Measurements from ENCODE around the gene UBR4. TPM values are rescaled to one million over a fixed set of nuclear protein-coding genes. Genes with fewer than 3 reads are reported as not detected.

UBR4 gene
- total RNA-seq, 1 donor from 2014 or later = 124 TPM

DNA sequence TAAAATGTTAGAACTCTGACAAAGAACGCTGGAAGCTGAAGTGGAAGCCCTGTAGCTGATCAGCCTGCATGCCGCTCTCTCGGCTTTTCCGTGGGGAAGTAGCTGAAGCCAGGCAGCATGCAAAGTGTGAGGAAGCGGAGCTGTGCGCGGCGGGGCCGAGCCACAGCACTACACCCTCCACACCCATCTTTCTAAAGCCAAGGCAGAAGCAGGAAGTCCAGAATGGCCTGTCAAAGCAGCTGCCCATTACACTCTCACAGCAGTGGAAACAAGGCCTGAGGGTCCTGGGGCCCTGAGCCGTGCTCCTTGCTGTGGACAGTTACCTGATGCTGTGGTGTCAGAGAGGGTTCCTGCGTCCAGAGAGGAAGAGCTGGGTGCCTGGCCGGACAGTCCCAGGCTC lies 69.6 kb downstream of the UBR4 start:
- no peak for DNase-seq (ENCODE audit: low spot score)

DNA sequence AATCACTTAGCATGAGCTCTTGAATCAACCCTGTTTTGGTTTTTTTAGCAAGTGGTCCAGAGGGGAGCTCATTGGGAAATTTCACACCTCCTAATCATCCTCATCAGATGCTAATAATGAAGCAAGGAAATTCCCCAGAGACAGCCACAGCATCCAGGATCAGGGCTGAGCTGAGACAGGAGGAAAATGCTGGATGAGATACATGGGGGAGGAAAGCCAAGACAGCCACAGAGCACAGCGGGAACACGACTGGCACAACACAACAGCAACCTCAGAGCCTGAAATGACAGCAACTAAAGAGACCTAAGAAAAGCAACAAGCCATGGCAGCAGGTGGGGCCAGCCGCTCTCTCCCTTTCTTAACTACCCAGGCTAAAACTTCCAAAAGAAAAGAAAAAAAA lies 70.4 kb downstream of the UBR4 start:
- DNase-seq (ENCODE audit: low spot score) = no peak

DNA sequence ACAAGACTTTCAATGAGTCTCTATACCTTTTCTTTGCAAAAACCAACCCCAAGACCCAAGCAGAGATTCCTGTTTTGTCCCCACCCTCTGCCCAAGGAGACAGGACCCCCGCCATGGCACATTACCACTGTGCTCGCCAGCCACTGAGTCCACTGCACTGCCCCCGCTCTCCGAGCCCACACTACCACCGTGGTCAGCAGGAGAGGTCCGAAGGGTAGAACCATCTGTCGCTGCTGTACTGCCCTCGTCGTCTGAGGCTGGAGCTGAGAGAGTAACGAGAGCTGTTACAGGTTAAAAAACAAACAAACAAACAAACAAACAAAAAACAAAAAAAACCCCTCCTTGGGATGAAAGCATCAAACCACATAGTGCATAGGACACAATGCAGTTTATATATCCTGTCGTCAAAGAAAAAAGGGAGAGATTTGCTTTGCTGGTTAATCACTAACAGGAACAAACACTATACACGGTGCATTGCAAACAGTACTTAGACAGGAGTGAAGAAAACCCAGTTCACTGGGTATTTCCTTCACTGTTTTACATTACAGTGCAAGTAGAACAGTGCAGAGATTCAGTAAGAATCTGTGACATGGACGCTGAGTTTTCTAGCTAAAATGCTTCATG lies 71.0 kb downstream of the UBR4 start:
- no peak for DNase-seq (ENCODE audit: low spot score)

DNA sequence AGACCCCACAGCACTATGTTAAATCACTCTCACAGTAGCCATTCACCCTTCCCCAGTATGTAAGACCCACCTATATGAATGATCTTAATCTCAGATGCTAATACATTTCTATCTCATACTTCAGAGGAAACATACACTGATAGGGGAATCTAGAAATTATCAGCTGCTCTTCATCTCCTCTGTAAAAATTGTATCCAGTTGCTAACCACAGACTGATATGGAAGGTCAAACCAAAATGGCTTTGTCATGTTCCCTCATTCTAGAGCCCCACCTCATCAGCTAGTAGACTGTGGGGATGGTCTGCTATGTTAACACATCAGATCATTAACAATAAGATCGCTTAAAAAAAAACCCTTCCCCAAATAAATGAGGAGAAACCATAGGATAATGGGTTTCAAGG lies 71.7 kb downstream of the UBR4 start:
- no peak for DNase-seq (ENCODE audit: low spot score)

DNA sequence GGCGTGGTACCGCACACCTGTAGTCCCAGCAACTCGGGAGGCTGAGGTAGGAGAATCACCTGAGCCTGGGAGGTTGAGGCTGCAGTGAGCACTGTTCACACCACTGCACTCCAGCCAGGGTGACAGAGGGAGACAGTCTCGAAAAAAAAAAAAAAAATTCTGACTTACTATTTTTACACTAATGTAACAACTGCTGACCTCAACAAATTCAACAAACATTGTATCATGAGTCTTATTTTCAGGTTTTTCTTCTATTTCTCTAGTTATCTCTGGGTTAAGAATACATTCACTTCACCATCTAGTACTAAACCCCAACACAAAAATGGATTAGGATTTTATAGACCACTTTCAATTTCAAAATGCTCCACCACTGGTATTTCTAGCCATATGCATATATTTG lies 72.9 kb downstream of the UBR4 start:
- no peak for DNase-seq (ENCODE audit: low spot score)

DNA sequence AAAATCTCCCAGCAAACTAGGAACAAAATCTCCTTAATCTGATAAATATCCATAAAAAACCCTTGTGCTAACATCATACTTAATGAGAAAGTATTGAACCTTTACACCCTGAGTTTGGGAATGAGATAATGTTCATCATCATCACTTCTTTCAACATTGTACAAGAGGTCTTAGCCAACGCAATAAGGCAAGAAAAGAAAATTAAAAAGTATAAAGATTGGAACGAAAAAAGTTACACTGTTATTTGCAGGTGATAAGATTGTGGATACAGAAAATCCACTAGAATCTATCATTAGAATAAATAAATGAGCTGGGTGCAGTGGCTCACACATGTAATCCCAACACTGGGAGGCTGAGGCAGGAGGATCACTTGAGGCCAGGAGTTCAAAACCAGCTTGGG lies 76.7 kb downstream of the UBR4 start:
- DNase-seq (ENCODE audit: low spot score) = no peak

DNA sequence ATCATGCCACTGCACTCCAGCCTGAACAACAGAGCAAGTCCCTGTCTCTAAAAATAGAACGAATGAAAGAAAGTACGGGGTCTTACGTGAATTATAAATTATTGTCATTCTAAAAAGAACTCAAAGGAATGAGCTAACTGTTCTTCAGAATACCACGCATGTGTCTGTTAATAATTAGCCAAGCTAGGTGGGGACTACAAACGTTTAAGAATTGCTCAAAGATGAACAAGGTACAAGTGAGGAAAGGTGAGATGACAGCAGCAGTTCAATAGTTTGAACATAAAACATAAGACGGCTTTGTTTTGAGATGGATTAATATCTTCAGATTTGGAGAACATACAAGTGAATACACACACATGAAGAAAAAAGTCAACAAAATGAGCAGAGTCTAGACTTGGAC lies 79.6 kb downstream of the UBR4 start:
- DNase-seq (ENCODE audit: low spot score) = no peak

DNA sequence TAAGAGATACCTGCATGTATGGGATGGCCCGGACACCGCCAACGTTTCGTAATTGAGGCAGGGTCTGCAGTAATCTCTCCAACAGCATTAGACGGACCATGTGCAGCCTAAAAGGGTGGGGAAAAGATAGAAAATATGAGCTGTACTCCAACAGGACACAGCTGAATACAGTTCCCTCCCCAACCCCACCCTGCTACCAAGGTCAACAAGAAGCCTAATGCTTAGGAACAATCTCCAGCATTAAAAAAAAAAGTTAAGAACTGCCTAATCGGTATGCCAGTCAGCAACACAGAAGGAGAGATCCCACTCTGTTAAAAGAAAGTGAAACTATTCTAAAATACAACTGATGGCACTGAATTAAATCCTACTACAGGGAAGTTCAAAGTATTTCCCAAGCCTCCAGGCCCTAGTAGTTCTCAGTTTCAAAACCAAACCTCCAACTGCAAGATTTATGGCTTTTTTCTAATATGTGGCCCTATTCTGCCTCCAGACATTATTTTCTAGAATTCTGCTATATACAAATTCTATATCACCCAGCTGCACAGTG lies 81.0 kb downstream of the UBR4 start:
- no peak for DNase-seq (ENCODE audit: low spot score)

DNA sequence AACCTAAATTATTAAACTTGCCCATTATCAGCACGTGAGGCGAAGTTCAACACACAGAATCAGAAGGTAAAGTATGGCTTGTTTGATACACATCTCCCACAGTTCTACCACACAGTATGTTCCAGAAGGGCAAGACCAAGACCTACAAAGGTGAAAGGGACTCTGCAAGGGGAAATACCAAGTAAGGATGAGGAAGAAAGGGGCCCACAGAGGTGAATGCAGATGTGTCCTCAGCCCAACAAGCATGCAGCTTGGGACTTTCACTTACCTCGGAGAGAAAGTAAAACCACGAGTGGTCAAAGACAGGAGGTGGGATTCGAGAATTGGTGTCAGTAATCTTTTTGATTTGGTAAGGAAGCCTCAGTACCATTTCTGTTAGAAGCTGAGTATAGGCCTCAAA lies 85.8 kb downstream of the UBR4 start:
- no peak for DNase-seq (ENCODE audit: low spot score)

DNA sequence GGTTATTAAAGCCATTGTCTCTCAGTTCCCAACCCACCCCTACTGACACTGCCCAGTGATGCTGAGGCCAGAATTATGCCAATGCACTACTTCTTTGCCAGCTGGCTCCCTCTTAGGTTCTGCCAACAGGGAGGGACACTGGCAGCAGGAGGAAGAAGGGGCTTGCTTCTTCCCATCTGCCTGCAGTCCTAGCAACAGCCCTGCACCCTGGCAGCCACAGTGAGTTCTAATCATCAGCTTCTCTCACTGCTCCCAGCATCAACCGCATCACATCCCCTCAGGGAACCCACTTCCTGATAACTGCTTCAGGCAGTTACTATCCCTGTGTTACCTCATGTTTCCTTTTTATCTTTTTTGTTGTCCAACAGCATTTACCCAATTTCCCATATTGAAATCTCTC lies 86.2 kb downstream of the UBR4 start:
- no peak for DNase-seq (ENCODE audit: low spot score)

DNA sequence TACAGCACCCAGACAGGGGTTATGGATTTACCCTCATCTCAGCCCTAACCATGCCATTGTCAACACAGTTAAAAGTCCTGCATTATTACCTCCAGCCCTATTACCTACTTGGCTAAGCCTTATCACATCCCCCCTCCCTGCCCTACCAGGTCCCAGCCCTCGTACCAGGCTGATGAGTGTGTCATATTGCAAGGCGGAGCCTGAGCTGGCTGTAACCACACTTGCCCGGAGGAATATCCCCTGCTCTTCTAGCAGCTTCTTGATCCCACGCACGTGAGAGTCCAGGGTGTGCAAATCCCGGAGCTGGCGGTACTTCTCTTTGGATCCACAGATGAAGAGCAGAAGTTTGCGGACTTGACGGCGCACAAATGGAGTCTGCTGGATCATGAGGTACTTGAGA lies 87.4 kb downstream of the UBR4 start:
- no peak for DNase-seq (ENCODE audit: low spot score)

DNA sequence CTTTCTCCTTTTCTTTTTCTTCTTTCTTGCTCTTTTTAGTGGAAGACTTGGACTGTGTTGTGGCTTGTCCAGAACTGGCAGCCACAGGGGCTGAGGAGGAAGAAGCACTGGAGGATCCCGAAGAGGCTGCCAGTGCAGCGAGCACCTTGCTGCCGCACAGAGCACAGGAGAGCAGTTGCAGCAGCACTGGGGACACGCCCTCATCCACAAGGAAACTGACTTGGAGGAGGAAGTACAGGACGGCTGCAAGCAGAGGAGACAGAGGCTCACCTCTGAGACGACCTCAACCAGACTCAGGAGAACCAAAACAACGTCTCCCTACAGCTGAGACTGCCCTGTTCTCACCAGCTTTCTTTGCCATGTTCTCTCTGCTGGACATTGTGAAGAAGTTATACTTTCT lies 88.9 kb downstream of the UBR4 start:
- DNase-seq (ENCODE audit: low spot score) = no peak

DNA sequence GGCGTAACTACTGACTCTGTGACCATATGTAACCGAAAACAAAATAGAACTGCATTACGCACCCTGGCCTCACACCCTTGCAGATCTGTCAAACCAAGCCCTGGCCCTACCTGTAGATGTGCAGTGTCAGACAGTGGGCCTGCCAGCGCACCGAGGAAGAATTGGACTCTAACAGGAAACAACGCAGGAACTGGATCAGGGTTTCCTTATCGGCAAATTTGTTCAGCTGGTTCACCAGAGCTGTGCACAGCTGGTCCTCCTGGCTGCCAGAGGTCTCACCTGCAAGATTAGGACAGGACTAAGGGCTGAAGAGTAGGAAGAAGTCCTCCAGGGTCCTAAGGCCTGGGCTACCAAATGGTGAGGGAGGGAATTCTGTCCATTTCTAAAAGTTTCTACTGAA lies 90.0 kb downstream of the UBR4 start:
- DNase-seq (ENCODE audit: low spot score) = no peak

DNA sequence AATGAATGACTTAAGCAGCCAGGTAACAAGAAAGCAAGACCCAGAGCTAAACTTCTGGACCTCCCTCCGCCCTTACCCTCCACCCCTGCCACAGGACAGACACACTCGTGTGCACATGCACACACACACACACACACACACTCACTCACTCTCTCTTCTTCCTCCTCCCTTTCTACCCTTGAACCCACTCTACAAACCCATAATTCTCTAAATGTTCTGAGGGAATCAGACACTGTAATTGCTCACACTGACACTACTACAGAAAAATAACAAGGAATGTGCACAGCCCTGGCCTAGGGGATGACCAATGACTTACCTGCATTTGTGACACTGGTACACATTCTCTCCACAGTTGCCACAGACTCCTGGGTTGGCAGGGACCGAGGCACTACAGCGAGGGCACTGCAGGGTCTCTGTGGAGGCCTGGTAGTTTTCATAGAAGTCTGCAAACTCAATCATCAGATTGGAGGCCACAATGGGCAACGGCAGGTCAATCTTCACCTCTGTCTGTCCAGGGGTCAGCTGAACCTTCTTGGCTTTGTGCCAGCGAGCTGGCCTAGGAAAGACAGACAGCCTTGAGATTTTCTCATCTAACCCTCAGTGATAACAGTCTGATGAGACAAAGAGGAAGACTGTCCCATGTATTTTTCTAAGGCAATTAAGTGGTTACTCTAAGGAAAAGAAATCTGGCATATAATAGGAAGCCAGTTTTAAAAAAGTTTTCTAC lies 94.8 kb downstream of the UBR4 start:
- DNase-seq (ENCODE audit: low spot score) = no peak

DNA sequence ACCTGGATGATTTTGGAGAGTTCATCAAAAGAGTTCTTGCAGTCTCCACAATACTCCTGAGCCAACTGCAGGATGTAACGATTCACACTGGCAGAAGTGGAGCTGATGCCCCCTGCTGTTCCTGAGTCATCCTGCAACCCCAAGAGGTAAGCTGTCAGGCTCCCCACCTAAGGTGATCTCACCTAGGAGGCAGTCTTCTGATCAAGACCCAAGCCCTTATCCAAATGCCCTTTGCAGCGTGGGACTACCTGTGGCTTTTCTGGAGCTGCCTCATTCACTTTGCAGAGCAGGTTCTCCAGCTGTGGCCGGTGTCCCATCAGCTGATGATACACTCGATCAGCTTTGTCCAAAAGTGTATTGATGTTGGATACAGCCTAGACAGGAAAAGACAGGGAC lies 96.4 kb downstream of the UBR4 start:
- peak; percentile 14 for DNase-seq (ENCODE audit: low spot score)

DNA sequence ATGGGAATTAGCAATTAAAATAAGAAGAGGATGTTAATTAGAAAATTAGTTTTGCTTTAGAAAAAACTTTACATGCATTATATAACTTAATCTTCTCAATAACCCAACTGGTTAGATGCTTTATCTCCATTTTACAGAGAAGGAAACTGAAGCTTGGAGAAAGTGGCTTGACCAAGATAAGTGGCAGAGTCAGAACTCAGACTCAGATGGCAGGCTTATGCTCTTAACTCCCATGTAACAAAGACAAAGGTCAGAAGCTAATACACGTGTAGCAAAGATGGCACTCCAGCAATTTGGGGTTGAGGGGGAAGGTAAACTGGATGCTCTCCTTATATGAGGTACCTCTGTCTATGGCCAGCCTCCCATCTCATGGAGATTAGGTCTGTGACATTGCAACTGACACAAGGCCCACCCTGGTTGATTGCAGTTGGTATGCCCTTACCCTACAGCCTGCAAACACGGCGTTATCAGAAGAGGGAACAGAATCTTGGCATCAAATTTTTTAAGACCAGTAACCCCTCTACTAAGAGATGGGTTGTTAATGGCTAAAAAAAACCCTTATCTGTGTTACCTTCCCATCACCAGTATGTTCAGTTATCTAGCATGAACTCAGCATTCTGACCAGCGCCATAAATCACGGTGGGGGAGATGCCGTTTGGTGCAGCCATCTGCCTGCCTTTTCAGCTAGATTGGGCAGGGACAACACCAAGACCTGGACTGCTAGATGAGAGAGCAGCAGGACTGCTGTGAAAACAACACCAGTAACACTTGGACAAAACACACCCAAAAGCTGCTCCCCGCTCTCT lies 97.0 kb downstream of the UBR4 start:
- no peak for DNase-seq (ENCODE audit: low spot score)

DNA sequence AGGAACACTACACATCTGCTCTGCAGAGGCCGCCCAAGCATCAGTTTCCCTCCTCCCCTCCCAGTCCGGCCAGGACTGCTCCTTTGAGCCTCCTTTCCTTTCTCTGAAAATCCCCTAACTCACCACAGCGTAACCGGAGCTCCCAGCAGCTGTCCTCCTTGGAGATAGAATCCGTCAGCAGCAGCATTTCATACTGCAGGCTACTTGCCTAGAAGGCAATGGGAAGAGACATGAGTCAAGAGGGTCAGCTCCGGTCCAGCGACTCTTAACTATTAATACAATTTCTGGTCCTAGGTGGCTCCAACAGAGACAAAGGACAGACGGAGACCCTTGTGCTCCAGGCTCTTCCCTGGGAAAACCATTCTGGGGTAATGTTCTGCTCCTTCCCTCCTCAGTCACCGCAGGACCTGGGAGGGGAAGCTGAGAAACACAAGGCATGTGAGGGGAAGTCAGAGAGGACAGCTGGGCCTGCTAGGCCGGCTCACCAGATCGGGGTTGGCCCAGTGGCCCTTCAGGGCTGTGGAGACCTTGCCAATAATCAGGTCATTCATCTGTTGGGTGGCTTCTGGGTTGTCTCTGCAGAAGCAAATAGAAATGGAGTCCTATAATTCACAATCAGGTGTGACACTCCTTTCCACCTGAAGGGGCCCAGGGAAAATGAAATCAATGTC lies 99.7 kb downstream of the UBR4 start:
- no peak for DNase-seq (ENCODE audit: low spot score)

DNA sequence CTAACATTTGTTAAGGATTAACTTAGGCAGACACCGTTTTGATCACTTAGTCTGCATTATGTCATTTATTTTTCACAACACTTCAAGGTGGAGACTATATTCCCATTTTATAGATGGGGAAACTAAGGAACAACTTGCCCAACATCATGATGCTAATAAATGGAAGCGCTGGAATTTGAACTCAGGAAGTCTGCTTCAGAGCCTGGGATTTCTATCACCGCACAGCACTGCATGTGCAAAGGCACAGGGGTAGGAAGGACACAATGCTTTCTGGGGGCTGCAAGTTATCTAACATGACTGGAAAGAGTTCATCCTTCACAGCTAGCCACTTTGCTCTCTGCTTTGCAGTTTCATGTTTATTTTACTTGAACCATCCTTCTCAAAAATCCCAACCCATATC lies 100.5 kb downstream of the UBR4 start:
- no peak for DNase-seq (ENCODE audit: low spot score)

DNA sequence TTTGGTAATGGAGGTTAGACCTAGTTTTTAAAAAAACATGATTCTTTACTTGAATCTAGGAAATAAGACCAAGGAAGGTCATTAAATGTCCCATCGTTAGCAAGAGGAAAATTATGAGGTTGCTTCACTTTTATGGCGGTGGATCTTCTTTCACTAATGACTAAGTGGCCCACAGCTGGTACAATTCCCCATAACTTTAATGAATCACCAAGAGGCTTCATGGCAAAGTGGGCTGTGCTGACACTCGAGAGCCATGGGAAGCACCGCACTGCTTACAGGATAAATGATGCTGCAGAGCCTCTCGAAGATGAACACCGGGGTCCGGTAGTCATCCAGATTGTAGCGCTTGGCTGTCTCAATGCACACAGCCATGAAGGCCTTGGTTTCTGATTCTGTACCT lies 108.8 kb downstream of the UBR4 start:
- no peak for DNase-seq (ENCODE audit: low spot score)

DNA sequence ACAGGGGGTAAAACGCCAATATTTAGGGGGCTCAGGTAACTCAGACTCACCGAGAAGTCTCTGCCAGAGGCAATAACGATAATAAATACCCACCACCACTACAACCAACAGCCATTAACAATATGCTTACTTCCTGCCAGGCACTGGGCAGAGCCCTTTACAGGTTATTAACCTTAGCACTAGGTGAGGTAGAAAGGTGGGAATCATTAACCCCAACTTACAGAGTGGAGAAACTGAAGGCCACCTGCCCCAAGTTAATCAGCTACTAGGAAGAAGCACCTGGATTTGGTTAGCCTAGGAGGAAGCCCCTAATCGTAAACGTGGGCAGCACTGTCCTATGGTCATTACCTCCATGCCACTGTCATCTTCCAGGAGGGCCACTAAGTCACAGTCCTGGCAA lies 110.0 kb downstream of the UBR4 start:
- no peak for DNase-seq (ENCODE audit: low spot score)

DNA sequence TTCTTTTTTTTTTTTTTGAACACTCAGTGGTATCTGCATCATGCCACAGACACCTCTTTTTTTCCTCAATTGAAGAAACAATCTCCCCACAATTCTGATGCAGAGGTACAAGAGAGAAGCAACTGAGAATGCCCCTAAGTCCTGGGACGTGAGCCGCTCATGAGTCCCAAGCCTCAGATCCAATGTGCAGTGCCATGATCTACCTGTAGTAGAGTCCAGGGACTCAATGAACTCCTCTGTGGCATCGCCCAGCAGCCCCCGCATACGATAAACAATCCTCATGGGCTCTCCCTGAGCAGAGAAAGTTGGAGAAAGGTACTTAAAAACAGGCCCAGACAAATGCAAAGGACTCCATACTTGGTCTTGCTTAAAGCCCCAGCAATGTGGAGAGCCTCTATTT lies 113.1 kb downstream of the UBR4 start:
- no peak for DNase-seq (ENCODE audit: low spot score)

Data from umbilical cord (tissue), 2 donors.